ENCODE measurements around the gene SESN3. TPM values are rescaled to one million over a fixed set of nuclear protein-coding genes. Genes with fewer than 3 reads are reported as not detected.

SESN3 gene
- total RNA-seq, 1 experiment from 2014 or later = 36.8 TPM

- no peaks in the 10 kb centered on the region for H3K27me3 ChIP-seq (ENCODE audit: insufficient read depth, low read length)
- peak overlapping the region; percentile 8 for H3K4me2 ChIP-seq (ENCODE audit: insufficient read depth, insufficient read length, low read length)
- no peaks in the 10 kb centered on the region for H3K23me2 ChIP-seq (ENCODE audit: insufficient read length, low read depth, low read length, poor library complexity, severe bottlenecking)
- no peak overlapping the region for H4K8ac ChIP-seq (replicated peaks; ENCODE audit: insufficient read length, low read depth, low read length)
- no peaks in the 10 kb centered on the region for H3K79me2 ChIP-seq (ENCODE audit: insufficient read depth, low read length)
- H3K14ac ChIP-seq (ENCODE audit: insufficient read depth, low read length) = no peak overlapping the region; the same call in 1 of the 2 replicates
- WGBS (ENCODE audit: extremely low coverage, insufficient read length, low lambda C conversion rate) = no CpG with 5 or more reads among the region's 4 CpGs
- H2BK15ac ChIP-seq (ENCODE audit: low read depth, low read length) = no peak overlapping the region
- no peak overlapping the region for H3K56ac ChIP-seq (ENCODE audit: insufficient read length, low read depth, low read length)
- Mint-ChIP-seq H3K27me3 (ENCODE audit: low read depth) (no peaks in the 10 kb centered on the region), H3K4me1 (peaks cover 73 to 76% of the 10 kb centered on the region in 2 experiments), H3K9me3 (no peaks in the 10 kb centered on the region), H3K36me3 (ENCODE audit: insufficient read depth in 1 of 3, low read depth in 3 of 3) (no peaks in the 10 kb centered on the region; a peak in 1 of 7 replicates), H3K4me3 (peak overlapping the region in 1 of 2 experiments; percentile 38; a peak in 1 of 5 replicates), H3K27ac (peak overlapping the region; percentile 82 to 97 (median 94))
- DNase-seq = no peak
- H3K9ac ChIP-seq (ENCODE audit: extremely low read depth, insufficient read length, low read length) = no peak overlapping the region
- H3K4ac ChIP-seq (ENCODE audit: low read depth, low read length) = no peak overlapping the region; the same call in 1 of the 2 replicates
- H2AK5ac ChIP-seq (ENCODE audit: insufficient read length, low read length) = no peak overlapping the region
- no peaks in the 10 kb centered on the region for H3K9me3 ChIP-seq (ENCODE audit: control insufficient read depth, low read depth, low read length)
- no peak overlapping the region for H4K91ac ChIP-seq (ENCODE audit: insufficient read length, low read depth, low read length)
- no peaks in the 10 kb centered on the region for H3K79me1 ChIP-seq (ENCODE audit: insufficient read depth, low read depth, low read length, poor library complexity, severe bottlenecking)
- peak overlapping the region; percentile 87 for H2BK120ac ChIP-seq (ENCODE audit: low read depth, low read length, poor library complexity, severe bottlenecking)
- peak overlapping the region; percentile 85 for H3T11ph ChIP-seq (ENCODE audit: low read length)
- H2AFZ ChIP-seq (ENCODE audit: low read length) = no peak overlapping the region
- H3K4me1 ChIP-seq (ENCODE audit: insufficient read depth, low read length) = peaks cover 25% of the 10 kb centered on the region
- H2BK5ac ChIP-seq (ENCODE audit: insufficient read length, low read length) = no peak overlapping the region
- no peak overlapping the region for H2BK12ac ChIP-seq (ENCODE audit: insufficient read length, low read depth, low read length)
- H3K27ac ChIP-seq (ENCODE audit: insufficient read length, low read depth, low read length) = peak overlapping the region; percentile 57
- no peak overlapping the region for H3K23ac ChIP-seq (ENCODE audit: insufficient read length, low read depth, low read length)
- peak overlapping the region; percentile 57 for H3K18ac ChIP-seq (ENCODE audit: insufficient read length, low read depth, low read length)
- H4K20me1 ChIP-seq (ENCODE audit: control insufficient read depth, insufficient read depth, insufficient read length) = no peaks in the 10 kb centered on the region
- H2BK20ac ChIP-seq (ENCODE audit: low read depth, low read length, poor library complexity, severe bottlenecking) = peak overlapping the region; percentile 95
- no peak overlapping the region for H4K5ac ChIP-seq (ENCODE audit: insufficient read length, low read depth, low read length)
- TF ChIP-seq, protein P1, sequence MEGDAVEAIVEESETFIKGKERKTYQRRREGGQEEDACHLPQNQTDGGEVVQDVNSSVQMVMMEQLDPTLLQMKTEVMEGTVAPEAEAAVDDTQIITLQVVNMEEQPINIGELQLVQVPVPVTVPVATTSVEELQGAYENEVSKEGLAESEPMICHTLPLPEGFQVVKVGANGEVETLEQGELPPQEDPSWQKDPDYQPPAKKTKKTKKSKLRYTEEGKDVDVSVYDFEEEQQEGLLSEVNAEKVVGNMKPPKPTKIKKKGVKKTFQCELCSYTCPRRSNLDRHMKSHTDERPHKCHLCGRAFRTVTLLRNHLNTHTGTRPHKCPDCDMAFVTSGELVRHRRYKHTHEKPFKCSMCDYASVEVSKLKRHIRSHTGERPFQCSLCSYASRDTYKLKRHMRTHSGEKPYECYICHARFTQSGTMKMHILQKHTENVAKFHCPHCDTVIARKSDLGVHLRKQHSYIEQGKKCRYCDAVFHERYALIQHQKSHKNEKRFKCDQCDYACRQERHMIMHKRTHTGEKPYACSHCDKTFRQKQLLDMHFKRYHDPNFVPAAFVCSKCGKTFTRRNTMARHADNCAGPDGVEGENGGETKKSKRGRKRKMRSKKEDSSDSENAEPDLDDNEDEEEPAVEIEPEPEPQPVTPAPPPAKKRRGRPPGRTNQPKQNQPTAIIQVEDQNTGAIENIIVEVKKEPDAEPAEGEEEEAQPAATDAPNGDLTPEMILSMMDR (conservative IDR thresholded peaks at IDR 0.05) = no peak
Observed at GRCh38 chr11:95255251-95256145, 24.5 kb upstream of the SESN3 start.

All from H9 (cell line).